ENCODE measurements around the gene ZNF597.
"Not testable (repeated sequence)": the region's sequence is repeated elsewhere in the genome, so short reads cannot be mapped to it uniquely, and the experiment has no call there.

The ZNF597 gene

GRCh38 chr16:3475604-3476375, 32.5 kb upstream of the ZNF597 start:
- DNase-seq (ENCODE audit: low spot score) = no peak

GRCh38 chr16:3474870-3475269, 31.6 kb upstream of the ZNF597 start:
- DNase-seq (ENCODE audit: low spot score) = not testable (repeated sequence)

- no peak for DNase-seq (ENCODE audit: low spot score)
These were observed 31.0 kb upstream of the ZNF597 start for GRCh38 chr16:3474136-3474779.

- DNase-seq (ENCODE audit: low spot score) = not testable (repeated sequence)
These were observed 30.3 kb upstream of the ZNF597 start for GRCh38 chr16:3473596-3473943.

GRCh38 chr16:3472878-3473595, 29.7 kb upstream of the ZNF597 start:
- DNase-seq (ENCODE audit: low spot score) = no peak

GRCh38 chr16:3471518-3472176, 28.3 kb upstream of the ZNF597 start:
- DNase-seq (ENCODE audit: low spot score) = no peak

- DNase-seq (ENCODE audit: low spot score) = no peak
These were observed 27.4 kb upstream of the ZNF597 start for GRCh38 chr16:3470723-3471122.

GRCh38 chr16:3469736-3470135, 26.4 kb upstream of the ZNF597 start:
- DNase-seq (ENCODE audit: low spot score) = no peak

- DNase-seq (ENCODE audit: low spot score) = no peak
These were observed 25.2 kb upstream of the ZNF597 start for GRCh38 chr16:3468501-3468900.

- no peak for DNase-seq (ENCODE audit: low spot score)
These were observed 24.6 kb upstream of the ZNF597 start for GRCh38 chr16:3467921-3468320.

- DNase-seq (ENCODE audit: low spot score) = no peak
These were observed 23.9 kb upstream of the ZNF597 start for GRCh38 chr16:3467182-3467581.

GRCh38 chr16:3465911-3466584, 22.7 kb upstream of the ZNF597 start:
- no peak for DNase-seq (ENCODE audit: low spot score)

- DNase-seq (ENCODE audit: low spot score) = no peak
These were observed 22.0 kb upstream of the ZNF597 start for GRCh38 chr16:3465301-3465700.

GRCh38 chr16:3461151-3461550, 17.8 kb upstream of the ZNF597 start:
- DNase-seq (ENCODE audit: low spot score) = no peak

GRCh38 chr16:3460585-3460984, 17.3 kb upstream of the ZNF597 start:
- no peak for DNase-seq (ENCODE audit: low spot score)

- DNase-seq (ENCODE audit: low spot score) = no peak
These were observed 16.8 kb upstream of the ZNF597 start for GRCh38 chr16:3460121-3460520.

- DNase-seq (ENCODE audit: low spot score) = no peak
These were observed 16.2 kb upstream of the ZNF597 start for GRCh38 chr16:3459401-3460090.

GRCh38 chr16:3458852-3459361, 15.6 kb upstream of the ZNF597 start:
- DNase-seq (ENCODE audit: low spot score) = no peak

- DNase-seq (ENCODE audit: low spot score) = no peak
These were observed 15.1 kb upstream of the ZNF597 start for GRCh38 chr16:3458278-3458851.

- DNase-seq (ENCODE audit: low spot score) = peak; percentile 94
These were observed 14.3 kb upstream of the ZNF597 start for GRCh38 chr16:3457434-3458252.

All from left forelimb (tissue), 1 donor.